ENCODE data around the gene EFNA2.
A peak's percentile ranks its signal among the peaks of the same experiment; 100 is the strongest.

The EFNA2 gene

DNA sequence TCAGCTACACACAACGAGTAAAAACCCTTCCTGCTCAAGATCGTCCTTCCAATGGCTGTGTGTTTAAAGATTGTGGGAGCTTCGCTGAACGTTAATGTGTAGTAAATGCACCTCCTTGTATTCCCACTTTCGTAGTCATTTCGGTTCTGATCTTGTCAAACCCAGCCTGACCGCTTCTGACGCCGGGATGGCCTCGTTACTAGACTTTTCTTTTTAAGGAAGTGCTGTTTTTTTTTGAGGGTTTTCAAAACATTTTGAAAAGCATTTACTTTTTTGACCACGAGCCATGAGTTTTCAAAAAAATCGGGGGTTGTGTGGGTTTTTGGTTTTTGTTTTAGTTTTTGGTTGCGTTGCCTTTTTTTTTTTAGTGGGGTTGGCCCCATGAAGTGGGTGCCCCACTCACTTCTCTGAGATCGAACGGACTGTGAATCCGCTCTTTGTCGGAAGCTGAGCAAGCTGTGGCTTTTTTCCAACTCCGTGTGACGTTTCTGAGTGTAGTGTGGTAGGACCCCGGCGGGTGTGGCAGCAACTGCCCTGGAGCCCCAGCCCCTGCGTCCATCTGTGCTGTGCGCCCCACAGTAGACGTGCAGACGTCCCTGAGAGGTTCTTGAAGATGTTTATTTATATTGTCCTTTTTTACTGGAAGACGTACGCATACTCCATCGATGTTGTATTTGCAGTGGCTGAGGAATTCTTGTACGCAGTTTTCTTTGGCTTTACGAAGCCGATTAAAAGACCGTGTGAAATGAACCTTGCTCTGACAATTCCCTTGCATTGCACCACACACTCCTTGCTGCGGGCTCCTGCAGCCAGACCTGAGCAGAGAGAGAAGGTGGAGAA lies 13.0 kb upstream of the EFNA2 start:
- DNase-seq, result no peak

DNA sequence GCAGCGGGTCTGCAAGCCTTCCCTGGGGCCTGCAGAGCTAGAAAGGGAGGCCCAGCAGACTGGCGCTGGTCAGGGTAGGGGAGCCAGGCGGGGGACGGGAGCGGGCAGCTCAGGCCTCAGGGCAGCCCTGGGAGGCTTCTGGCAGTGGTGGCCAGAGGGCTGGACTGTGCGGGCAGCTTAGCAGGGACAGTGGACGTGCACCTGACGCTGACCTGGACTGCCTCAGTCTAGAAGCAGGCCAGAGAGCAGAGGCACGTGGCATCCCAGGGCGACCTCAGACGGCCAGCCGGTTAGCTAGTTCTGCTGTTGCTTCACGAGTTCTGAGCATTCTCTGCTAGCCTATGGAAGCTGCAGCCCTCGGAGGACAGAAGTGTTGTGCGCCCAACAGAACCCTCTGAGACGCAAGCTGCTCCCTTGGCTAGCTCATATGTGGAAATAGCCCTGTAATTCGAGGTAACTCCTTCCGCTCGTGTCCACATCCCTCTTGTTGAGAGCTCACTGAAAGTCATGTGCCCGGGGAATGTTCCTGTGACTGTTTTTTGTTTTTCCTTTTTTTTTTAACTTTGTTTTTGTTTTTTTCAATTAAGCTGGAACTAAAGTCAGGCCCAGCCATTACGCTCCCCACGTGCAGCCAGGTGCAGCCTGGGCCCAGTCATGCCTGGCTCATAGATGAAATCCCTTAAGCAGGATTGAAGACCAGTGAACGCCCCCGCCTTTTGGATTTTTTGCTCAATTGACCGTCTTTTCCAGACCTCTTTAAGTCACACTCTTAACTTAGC lies 12.2 kb upstream of the EFNA2 start:
- DNase-seq, result no peak

DNA sequence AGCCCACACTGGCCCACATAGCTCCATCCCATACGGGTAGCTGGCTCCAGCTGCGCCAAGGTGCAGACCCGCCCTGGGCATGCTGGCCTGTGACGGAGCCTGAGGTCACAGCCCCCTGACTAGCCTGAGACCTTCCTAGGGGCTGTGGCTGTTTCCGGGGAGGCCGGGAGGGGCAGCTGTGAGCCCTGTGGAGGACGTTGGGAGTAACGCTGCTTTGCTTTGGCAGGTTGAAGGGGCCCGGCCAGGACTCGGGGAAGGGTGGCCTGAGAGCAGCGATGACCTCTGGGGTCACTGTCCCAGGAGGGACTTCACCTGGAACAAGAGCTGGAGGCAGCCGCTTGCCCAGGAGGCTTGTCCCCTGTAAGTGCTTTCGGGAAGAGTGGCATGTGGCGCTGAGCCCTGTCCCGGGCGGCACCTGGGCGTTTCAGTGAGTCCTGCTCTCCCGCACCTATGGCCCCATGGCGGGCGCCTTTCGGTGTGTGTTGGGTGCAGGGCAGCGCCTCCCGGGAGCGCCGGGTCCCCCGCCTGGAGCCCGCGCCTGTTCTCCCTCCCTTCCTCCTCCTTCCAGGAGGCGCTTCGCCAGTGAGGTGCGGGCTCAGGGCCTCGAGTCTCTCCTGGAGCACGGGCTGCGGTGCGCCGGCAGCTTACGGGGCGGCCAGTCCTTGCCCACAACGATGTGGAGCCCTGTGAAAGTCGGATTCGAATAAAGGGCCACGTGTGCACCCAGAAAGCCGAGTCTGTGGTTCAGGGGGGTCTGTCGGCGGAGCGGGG lies 11.4 kb upstream of the EFNA2 start:
- DNase-seq, result no peak

DNA sequence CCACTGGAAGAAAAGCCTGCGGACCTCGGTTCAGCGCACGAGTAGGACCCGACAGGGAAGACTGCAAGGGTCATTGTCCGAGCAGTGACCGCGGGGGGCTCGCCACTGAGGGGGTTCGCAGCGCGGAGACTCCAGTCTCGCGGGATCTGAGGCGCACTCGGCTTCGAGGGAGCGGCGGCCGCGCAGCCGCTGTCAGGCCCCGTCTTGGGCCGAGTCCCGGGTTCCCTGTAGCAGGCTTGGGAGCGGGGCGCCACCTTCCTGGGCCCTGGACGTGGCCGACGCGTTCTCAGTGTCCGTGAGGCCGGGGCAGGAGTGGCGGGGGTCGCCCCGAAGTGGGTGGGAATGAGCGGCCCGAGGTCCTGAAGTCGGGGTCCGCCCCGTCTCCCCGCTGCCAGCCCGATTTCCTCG lies 10.8 kb upstream of the EFNA2 start:
- no peak for DNase-seq

DNA sequence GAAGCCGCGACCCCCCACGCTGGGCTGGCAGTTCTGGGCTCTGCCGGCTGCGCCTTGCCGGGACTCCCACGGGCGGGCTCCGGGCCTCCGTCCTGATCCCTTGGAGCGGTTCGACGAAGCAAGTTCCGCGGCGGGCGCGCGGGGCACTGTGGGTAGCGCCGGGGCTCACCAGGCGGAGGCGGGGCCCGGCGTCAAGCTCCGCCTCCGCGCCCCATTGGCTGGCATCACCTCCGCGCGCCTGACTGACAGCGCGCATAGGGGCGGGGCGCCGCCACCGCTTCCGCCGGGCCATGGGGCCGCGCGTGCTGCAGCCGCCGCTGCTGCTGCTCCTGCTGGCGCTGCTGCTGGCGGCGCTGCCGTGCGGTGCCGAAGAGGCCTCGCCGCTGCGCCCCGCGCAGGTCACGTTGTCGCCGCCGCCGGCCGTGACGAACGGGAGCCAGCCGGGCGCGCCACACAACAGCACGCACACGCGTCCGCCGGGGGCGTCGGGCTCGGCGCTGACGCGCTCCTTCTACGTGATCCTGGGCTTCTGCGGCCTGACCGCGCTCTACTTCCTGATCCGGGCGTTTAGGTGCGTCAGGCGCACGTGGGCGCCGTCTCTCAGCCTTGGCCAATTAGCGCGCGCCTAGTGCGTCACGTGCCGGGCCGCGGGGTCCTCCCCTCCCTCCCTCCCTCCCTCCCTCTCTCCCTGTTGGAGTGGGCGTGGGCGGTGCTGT lies 10.3 kb upstream of the EFNA2 start, which contains the start of gene FAM174C:
TSS of gene FAM174C (plus strand) at position 271 of the 716 bp plus-strand sequence. CDS start at position 291, 20 bp downstream.
- peak; percentile 97 for DNase-seq

DNA sequence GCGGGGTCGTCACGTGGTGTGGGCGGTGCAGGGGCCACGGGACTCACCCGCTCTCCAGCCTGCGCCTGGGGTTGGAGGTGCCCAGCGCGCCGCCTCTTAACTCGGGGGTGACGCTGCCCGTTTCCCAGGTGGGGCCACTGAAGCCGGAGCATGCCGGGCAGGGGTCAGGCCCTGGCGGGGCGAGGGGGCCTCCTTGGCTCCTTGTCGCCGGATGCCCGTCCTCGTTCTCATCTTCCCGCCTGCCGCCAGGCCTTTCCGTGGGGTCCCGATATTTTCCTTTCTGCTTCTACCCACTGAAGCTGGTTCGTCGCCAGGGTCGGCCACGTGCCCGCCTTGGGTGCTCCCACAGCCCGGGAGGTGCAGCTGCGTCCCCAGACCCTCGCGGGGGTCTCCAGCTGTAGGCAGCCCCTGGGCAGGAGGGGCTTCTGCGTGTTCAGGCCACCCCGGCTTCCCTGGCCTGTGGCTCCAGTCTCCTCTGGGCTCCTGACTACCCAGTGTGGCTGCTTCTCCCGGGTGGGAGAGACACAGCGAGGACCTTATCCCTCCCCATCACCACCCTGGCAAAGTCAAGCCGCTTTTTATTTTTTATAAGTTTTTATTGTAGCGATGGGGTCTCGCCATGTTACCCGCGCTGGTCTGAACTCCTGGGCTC lies 9.6 kb upstream of the EFNA2 start:
- no peak for DNase-seq

DNA sequence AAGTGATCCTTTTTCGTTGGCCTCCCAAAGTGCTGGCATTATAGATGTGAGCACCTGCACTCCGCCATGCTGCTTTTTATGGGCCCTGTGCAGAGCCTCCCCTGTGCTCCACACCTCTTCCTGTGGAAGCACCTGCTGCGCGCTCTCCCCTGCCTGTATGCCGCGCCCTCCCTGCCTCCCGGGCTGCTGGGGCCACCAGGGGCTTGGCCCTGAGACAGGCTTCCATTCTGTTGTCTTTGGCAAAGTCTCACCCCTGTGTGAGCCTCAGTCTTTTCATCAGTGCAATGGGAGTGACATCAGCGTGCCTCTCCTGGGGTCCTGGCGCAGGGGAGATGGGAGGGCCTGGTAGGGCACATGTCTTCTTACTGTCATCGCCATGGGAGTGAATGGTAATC lies 9.0 kb upstream of the EFNA2 start:
- no peak for DNase-seq

DNA sequence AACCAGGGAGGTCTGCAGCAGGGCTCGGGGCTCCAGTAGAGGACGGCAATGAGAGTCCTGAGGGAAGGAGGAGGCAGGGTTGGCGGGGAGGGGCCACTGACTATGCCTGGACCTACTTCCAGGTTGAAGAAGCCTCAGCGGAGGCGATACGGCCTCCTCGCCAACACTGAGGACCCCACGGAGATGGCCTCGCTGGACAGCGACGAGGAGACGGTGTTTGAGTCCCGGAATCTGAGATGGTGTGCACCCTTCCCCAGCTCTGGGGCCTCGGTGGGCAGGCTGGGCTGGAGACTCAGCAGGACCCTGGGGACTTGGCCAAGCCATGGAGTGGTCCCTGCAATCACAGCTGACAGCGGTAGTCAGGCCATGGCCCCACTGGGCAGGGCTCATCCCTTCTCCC lies 8.6 kb upstream of the EFNA2 start:
- no peak for DNase-seq

DNA sequence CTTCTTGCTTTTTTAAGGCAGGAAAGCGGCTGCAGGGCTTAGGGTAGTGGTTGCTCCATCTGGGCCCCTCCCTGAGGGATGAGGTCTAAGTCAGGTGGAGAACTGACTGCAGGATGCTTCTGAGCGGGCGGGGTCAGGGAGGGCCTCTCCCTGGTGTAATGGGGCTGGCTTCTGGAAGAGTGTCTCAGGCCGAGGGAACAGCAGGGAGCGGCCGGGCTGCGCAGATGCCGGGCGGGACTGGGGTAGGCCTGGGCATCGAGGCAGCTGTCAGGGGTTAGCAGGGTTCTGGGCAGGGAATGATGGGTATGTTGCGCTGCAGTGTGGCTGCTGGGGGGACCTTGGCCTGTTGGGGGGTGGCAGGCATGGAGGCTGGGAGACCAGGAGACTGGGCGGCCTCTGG lies 7.6 kb upstream of the EFNA2 start:
- no peak for DNase-seq

DNA sequence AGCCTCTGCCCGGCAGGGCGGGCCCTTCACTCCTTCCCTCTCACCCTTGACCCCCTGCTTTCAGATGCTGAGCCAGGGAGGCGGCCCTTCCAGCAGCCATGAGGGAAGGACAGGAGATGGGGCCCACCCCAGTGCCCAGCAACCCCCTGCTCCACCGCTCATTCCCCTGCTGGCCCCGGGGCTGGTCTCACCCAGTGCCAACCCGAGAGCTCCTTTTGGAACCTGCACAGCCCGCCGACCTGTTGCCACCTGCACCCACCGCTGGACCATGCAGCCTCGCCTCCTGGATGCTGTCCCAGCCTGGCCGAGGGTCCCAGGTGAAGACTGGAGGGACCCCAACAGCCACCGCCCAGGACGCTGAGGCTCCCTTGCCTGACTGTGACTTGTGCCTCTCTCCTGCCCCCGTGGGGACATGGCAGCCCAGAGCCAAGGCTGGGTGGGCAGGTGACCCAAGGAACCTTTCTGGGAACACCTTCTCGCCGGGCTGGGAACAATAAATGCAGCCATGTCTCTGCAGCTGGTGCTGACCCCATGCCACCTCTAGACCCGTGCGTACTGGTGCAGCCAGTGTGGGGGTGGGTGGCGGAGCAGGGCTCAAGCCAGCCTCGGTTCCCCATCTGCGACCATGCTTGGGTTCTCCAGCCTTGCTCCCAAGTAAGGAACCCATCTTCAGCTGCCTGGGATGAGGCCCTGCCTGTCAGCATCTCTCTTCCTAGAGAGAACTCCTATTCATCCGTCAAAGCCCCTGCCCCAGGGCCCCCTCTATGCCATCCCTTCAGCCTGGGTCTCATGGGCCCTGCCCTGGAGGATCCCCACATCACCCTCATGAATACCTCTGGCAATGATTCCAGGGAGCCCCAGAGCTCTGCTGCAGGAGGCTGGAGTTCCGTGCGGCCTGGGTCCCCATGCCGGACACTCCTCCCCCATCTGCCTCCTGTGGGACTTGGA lies 6.7 kb upstream of the EFNA2 start:
- DNase-seq, result no peak

DNA sequence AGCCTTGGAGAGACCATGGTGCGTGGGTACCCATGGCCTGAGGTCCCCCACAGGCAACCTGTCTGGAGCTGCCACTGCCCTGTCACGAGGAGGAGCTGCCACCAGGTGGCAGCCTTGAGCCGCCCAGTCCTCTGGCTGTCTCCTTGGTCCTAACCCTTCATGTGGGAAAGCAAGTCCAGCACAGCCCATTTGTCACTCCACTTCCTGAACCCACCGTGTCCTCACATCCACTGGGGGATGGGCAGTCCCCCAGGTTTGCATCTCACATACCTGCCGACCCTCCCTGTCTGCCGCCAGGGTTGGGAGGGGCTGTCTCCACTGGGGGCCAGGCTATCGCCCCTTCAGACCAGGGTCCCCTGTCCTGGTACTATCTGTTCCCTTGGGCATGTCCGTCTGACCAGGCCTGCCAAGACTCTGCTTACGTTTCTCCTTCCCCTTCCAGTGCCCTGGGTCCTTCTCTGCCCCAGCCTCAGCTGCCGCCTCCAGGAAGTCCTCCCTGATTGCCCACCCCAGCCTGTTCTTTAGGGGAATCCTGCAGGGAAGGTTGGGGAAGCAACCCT lies 5.8 kb upstream of the EFNA2 start:
- DNase-seq, result peak; percentile 74

DNA sequence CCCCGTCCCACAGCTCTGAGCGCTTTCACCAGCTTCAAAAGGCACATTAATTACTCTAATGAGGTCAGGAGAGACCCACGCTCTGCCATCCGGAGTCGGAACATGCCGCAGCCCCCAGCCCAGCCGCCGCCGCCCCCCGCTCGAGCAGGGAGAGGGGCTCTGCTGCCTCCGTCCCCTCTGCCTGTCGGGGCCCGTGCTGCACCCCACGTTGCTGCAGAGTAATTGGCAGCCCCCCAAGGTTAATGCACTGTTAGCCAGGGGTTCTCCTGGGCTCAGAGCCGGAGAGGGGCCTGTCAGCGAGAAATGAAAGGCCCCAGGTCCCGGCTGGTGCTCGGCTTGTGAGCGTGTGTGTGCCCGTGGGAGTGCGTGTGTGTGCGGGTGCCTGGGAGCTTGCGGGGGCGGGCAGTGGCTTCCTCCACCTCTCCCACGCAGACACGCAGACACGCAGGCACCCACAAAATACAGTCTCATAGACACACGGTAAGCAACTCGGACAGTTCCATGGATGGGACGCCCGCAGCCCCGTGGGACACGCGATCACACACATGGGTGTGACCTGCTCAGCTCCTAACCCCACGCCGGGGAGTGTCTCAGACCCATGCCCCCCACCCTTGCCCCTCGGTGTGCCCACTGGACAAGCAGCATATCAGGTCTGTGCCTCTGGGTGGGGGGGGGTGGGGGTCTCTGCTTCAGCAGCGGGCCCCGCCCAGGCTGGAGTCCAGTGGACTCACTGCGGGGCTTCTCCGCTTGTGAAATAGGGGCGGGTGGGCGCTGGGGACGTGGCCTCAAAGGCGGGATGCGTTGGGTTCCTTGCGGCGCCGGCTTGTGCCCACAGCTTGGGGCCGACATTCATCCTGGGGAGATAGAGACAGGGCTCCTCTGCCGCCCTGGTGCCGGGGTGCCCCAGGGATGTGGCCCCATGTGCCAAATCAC lies 4.8 kb upstream of the EFNA2 start:
- no peak for DNase-seq

DNA sequence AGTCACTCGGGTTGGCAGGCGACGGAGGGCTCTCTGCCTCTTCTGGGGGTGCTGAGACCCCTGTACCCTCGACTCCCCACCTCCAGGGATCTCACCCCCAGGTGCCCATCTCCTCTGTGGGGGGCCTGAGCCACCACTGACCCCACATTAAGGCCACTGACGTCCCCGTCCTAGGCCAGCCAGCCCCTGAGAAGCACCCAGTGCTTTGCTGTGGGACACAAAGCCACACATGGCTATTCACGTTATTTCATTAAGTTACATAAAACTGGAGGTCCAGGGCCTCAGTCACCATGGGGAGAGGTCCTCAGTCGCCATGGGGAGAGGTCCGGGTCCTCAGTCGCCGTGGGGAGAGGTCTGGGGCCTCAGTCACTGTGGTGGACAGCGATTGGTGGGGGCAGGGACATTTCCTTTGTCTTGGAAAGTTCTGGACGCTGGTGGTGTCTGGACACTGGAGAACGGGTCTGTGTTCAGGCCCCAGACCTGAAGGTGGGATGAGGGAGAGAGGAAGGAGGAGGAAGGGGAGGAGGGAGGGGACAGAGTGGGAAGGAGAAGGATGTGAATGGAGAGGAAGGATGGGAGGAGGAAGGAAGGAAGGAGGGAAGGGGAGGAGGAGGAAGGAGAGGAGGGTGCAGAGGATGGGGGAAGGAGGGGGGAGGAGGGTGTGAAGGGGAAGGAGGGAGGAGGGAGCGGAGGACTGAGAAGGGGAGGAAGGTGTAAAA lies 3.9 kb upstream of the EFNA2 start:
- no peak for DNase-seq

DNA sequence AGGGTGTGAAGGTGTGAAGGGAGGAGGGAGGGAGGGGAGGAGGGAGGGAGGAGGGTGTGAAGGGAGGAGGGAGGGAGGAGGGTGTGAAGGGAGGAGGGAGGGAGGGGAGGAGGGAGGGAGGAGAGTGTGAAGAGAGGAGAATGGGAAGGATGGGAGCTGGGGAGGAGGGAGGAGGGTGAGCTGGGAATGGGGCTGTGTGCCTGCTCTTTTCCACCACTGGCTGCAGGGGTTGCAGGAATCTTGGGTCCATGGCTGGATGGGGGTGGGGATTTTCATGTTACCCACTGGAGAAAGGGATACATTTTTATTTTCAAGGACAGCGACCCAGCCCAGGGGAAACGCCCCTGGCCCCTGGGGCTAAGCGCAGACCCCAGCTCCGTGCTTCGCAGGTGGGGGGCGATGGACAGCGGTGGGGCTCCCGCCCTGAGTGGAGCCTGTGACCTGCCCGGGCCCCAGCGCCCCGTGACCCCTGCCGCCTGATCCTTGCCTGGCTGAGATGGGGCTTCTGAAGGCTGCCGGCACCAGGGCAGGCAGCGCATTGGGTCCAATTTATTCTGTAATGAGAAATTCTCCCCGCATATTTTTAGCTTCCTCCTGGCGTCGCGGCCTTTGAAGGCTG lies 3.0 kb upstream of the EFNA2 start:
- no peak for DNase-seq

DNA sequence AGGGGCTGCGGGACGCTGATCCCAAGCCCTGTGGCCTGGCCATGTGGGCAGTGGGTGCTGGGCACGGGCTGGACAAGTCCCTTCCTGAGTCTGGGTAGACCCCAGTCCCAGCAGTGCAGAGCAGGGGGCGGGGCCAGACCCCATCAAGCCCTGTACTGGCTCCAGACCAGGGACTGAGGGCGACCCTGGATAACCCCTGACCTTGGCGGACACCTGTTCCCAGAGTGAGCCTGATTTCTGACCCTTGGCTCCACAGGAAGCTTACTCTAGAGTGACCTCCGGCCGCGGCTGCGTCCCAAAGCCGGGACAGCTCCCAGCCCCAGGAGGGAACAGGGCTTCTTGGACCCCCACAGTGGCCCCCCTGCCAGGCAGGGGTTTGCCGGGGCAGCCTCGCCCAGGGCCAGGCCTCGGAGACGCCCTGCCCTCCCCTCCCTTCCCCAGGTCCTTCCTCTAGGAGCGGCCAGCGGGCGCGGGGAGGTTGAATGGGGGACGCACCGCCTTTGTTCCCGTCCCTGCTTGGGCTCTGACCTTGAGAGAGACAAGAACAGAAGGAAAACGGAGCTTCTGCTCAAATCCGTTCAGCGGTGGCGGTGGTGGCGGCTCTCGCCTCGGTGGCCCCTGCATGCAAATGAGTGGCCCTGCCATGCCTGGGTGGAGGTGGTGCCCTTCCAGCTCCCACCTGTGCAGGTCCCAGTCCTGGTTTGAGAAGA lies 2.3 kb upstream of the EFNA2 start:
- no peak for DNase-seq

DNA sequence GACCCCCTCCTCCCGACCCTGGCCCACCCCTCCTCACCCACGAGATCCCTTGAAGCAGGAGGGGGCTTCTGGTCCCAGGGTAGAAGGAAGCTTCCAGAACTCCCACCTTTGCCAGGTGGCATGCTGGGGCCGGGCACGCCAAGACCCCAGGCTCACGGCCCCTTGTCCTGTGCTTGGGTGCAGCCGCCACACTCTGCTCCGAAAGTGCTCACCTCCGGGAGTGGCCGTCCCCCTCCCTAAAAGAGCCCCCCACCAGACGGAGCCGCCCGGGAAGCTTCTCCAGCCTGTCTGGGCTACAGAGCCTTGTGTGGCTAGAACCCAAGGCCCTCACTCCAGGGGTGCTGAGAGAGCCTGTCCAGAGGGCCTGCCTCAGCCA lies 1.8 kb upstream of the EFNA2 start:
- no peak for DNase-seq

DNA sequence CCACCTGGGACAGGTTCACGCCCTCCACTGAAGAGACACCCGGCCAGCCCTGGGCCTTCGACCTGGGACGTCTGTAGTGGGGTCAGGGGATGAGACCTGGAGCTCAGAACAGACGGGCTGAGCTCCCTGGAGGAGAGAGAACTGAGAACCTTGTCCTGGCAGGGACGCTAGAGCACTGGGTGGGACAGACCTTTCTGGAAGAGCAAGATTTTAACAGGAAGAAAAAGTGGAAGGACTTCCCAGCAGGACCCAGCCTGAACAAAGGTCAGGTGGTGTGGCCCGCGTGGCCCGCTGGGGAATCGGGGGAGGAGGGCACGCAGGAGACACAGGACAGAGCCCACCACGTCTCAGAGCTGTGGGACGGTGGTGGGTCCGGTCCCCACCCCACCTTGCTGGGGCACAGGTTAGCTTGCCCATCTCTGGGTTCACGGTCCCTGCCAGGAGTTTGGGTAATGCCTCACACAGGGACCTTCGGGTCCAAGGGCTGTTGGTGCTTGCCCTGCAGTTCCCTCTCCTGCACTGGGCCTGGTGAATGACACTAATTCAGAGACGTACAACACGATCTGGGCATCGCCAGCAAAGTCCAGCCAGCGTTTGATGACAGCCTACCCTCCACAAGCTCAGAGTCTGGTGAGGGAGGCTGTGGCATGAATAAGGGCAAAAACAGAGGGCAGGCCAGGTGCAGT lies 1.2 kb upstream of the EFNA2 start:
- no peak for DNase-seq
